ENCODE measurements around the gene PDXP. TPM values are rescaled to one million over a fixed set of nuclear protein-coding genes. Genes with fewer than 3 reads are reported as not detected.

Gene PDXP
- total RNA-seq, 1 experiment from 2014 or later = 17.6 TPM

GRCh38 chr22:37711490-37711889, 53.0 kb downstream of the PDXP start:
- no TSS peak for BruUV-seq (replicated peaks)
- ChIA-PET CTCF (interaction anchor here (0.7 kb wide), 1 partner anchor 105 kb away, joined by 4 read pairs; no protein-coding TSS in a partner anchor), POLR2A (no interaction called here)
- ATAC-seq = no peak
- Histone ChIP-seq H3K27me3 (ENCODE audit: control insufficient read depth, insufficient read depth, low read length) (no peaks in the 10 kb centered on the region), H3K4me1 (ENCODE audit: control insufficient read depth, insufficient read depth, low read length) (no peaks in the 10 kb centered on the region), H3K4me3 (ENCODE audit: low read depth in 2 of 2, low read length in 2 of 2) (no peak overlapping the region), H3K27ac (ENCODE audit: low read length) (no peak overlapping the region), H3K9me3 (ENCODE audit: control insufficient read depth, insufficient read depth, low read depth, low read length) (no peaks in the 10 kb centered on the region), H3K36me3 (ENCODE audit: control insufficient read depth, insufficient read depth, low read length) (no peaks in the 10 kb centered on the region)
- in situ Hi-C loops (cut with HindIII; ENCODE audit: low pct_unique_long_range_greater_than_20kb, low sequenced_read_pairs) = no loop called here
- intact Hi-C loops (cut with micrococcal nuclease; ENCODE audit: unreplicated experiment) = no loop called here
- DNase-seq (ENCODE audit: low read depth, low spot score) = no peak
- TF ChIP-seq SIN3A (IDR thresholded peaks at IDR 0.05; ENCODE audit: borderline replicate concordance, insufficient read depth, low read depth, low read length) (no peak), CTCF (IDR thresholded peaks at IDR 0.05) (no peak), REST (IDR thresholded peaks at IDR 0.05; ENCODE audit: insufficient read depth in 1 of 2, low read depth in 2 of 2, low read length in 1 of 2) (no peak)

GRCh38 chr22:37713761-37714160, 55.2 kb downstream of the PDXP start:
- ChIA-PET POLR2A (no interaction called here), CTCF (no interaction called here)
- BruUV-seq (replicated peaks) = no TSS peak
- DNase-seq (ENCODE audit: low read depth, low spot score) (no peak), ATAC-seq (no peak)
- intact Hi-C loops (cut with micrococcal nuclease; ENCODE audit: unreplicated experiment) (no loop called here), in situ Hi-C loops (cut with HindIII; ENCODE audit: low pct_unique_long_range_greater_than_20kb, low sequenced_read_pairs) (no loop called here)
- H3K4me1 ChIP-seq (ENCODE audit: control insufficient read depth, insufficient read depth, low read length) = no peaks in the 10 kb centered on the region
- no peak overlapping the region for H3K27ac ChIP-seq (ENCODE audit: low read length)
- no peaks in the 10 kb centered on the region for H3K27me3 ChIP-seq (ENCODE audit: control insufficient read depth, insufficient read depth, low read length)
- H3K36me3 ChIP-seq (ENCODE audit: control insufficient read depth, insufficient read depth, low read length) = no peaks in the 10 kb centered on the region
- no peak overlapping the region for H3K4me3 ChIP-seq (ENCODE audit: low read depth in 2 of 2, low read length in 2 of 2)
- no peak for TF ChIP-seq POLR2AphosphoS5 (IDR thresholded peaks at IDR 0.05; ENCODE audit: low read depth, low read length)
- TF ChIP-seq REST (IDR thresholded peaks at IDR 0.05; ENCODE audit: insufficient read depth in 1 of 2, low read depth in 2 of 2, low read length in 1 of 2) = no peak
- no peak for TF ChIP-seq SIN3A (IDR thresholded peaks at IDR 0.05; ENCODE audit: borderline replicate concordance, insufficient read depth, low read depth, low read length)
- H3K9me3 ChIP-seq (ENCODE audit: control insufficient read depth, insufficient read depth, low read depth, low read length) = no peaks in the 10 kb centered on the region

Measured in Panc1 (cell line).